ENCODE measurements around the gene RCE1.

The RCE1 gene

DNA sequence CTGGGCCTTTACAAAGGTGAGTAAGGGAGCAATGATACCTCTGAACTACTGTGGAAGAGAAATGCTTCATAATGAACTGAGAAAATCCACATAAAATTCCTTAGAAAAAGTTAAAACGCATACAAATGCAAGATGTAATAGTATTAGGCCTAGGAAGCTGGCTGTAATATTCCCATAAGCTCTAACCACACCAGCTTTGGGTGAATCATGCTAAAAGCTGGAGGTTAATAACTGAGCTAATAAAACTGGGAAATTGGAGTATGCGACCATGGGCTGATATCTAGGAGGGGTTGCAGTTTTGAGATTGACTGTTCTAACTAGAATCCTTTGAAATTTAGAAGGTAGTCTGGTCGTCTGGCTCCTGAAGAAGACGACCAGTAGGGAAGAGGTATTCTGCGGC, 28.6 kb upstream of the RCE1 start:
- no peaks in the 10 kb centered on the region for H3K9me3 ChIP-seq (ENCODE audit: control insufficient read depth, insufficient read depth, low read depth, low read length)
- no peak overlapping the region for H3K4me3 ChIP-seq (ENCODE audit: low read depth, low read length)
- POLR2A ChIA-PET: no interaction called here
- CTCF ChIA-PET: interaction anchor here (1.5 kb wide), 1 partner anchor 137 kb away, joined by 4 read pairs; the partner anchor contains the start of gene RBM4B
- peaks cover 0 to 3% of the 10 kb centered on the region in 2 experiments; a peak in 1 of 3 replicates for H3K36me3 ChIP-seq (ENCODE audit: control insufficient read depth in 2 of 2, insufficient read depth in 1 of 2, low read length in 2 of 2)
- no peaks in the 10 kb centered on the region for H3K4me1 ChIP-seq (ENCODE audit: control insufficient read depth, insufficient read depth, low read length)
- TF ChIP-seq ZNF10 (tag by site-specific recombination; IDR thresholded peaks at IDR 0.05) (no peak), ZSCAN30 (tag by site-specific recombination; IDR thresholded peaks at IDR 0.05) (no peak), PRDM2 (tag by site-specific recombination; IDR thresholded peaks at IDR 0.05; ENCODE audit: borderline replicate concordance) (no peak), ZNF558 (tag by site-specific recombination; IDR thresholded peaks at IDR 0.05) (no peak), ZNF391 (tag by site-specific recombination; IDR thresholded peaks at IDR 0.05; ENCODE audit: borderline replicate concordance, low read depth) (no peak), ZNF768 (tag by site-specific recombination; IDR thresholded peaks at IDR 0.05) (no peak), ZNF366 (tag by site-specific recombination; conservative IDR thresholded peaks at IDR 0.05) (no peak), ZIC2 (tag by site-specific recombination; IDR thresholded peaks at IDR 0.05) (no peak), TCF7L2 (IDR thresholded peaks at IDR 0.05; ENCODE audit: borderline replicate concordance, low read depth, low read length) (no peak), ZNF155 (tag by site-specific recombination; IDR thresholded peaks at IDR 0.05) (no peak)
- TF ChIP-seq, protein P1, sequence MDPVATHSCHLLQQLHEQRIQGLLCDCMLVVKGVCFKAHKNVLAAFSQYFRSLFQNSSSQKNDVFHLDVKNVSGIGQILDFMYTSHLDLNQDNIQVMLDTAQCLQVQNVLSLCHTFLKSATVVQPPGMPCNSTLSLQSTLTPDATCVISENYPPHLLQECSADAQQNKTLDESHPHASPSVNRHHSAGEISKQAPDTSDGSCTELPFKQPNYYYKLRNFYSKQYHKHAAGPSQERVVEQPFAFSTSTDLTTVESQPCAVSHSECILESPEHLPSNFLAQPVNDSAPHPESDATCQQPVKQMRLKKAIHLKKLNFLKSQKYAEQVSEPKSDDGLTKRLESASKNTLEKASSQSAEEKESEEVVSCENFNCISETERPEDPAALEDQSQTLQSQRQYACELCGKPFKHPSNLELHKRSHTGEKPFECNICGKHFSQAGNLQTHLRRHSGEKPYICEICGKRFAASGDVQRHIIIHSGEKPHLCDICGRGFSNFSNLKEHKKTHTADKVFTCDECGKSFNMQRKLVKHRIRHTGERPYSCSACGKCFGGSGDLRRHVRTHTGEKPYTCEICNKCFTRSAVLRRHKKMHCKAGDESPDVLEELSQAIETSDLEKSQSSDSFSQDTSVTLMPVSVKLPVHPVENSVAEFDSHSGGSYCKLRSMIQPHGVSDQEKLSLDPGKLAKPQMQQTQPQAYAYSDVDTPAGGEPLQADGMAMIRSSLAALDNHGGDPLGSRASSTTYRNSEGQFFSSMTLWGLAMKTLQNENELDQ (tag by site-specific recombination; IDR thresholded peaks at IDR 0.05; ENCODE audit: low read depth): no peak
- H3K27ac ChIP-seq (ENCODE audit: extremely low read depth, low read depth, low read length): no peak overlapping the region

DNA sequence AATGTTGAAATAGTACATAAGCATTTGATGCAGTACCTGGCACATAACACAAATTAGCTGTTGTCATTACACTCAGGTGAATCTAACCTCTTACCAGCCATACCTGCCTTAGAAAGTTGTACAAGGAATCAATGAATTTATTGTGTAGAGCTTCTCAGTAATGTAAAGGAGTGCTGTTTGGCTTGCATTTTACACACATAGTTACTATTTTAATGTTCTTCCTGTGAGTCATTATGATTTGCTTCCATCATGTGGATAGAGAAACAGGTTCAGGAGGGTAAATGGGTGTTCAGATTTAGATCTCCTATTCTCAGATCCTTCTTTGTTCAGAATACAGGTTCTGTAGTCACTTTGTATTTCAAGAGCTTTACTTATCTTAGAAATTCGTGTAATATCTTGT, 27.6 kb upstream of the RCE1 start:
- POLR2A ChIA-PET: no interaction called here
- no peak overlapping the region for H3K4me3 ChIP-seq (ENCODE audit: low read depth, low read length)
- TF ChIP-seq EGR2 (tag by site-specific recombination; IDR thresholded peaks at IDR 0.05; ENCODE audit: low read depth): no peak
- no peak for TF ChIP-seq ZNF394 (tag by site-specific recombination; IDR thresholded peaks at IDR 0.05; ENCODE audit: borderline replicate concordance)
- TF ChIP-seq ZNF623 (tag by site-specific recombination; IDR thresholded peaks at IDR 0.05): no peak
- no peak for TF ChIP-seq ZNF76 (tag by site-specific recombination; IDR thresholded peaks at IDR 0.05; ENCODE audit: borderline replicate concordance, low read depth)
- TF ChIP-seq, protein P2, sequence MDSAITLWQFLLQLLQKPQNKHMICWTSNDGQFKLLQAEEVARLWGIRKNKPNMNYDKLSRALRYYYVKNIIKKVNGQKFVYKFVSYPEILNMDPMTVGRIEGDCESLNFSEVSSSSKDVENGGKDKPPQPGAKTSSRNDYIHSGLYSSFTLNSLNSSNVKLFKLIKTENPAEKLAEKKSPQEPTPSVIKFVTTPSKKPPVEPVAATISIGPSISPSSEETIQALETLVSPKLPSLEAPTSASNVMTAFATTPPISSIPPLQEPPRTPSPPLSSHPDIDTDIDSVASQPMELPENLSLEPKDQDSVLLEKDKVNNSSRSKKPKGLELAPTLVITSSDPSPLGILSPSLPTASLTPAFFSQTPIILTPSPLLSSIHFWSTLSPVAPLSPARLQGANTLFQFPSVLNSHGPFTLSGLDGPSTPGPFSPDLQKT (IDR thresholded peaks at IDR 0.05; ENCODE audit: borderline replicate concordance, low read depth, low read length): no peak
- TF ChIP-seq KLF1 (tag by site-specific recombination; IDR thresholded peaks at IDR 0.05): no peak
- no peak for TF ChIP-seq ZNF48 (tag by site-specific recombination; IDR thresholded peaks at IDR 0.05)
- no peak for TF ChIP-seq ZNF664 (tag by site-specific recombination; IDR thresholded peaks at IDR 0.05)
- TF ChIP-seq, protein P3, sequence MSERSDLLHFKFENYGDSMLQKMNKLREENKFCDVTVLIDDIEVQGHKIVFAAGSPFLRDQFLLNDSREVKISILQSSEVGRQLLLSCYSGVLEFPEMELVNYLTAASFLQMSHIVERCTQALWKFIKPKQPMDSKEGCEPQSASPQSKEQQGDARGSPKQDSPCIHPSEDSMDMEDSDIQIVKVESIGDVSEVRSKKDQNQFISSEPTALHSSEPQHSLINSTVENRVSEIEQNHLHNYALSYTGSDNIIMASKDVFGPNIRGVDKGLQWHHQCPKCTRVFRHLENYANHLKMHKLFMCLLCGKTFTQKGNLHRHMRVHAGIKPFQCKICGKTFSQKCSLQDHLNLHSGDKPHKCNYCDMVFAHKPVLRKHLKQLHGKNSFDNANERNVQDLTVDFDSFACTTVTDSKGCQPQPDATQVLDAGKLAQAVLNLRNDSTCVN (tag by site-specific recombination; optimal IDR thresholded peaks at IDR 0.05): no peak
- no peak for TF ChIP-seq ZNF175 (tag by site-specific recombination; IDR thresholded peaks at IDR 0.05)
- TF ChIP-seq, protein P1 (tag by site-specific recombination; IDR thresholded peaks at IDR 0.05; ENCODE audit: low read depth): no peak

More for the DNA sequence above, 27.6 kb upstream of the RCE1 start:
- Histone ChIP-seq H3K4me1 (ENCODE audit: control insufficient read depth, insufficient read depth, low read length) (no peaks in the 10 kb centered on the region), H3K9me3 (ENCODE audit: control insufficient read depth, insufficient read depth, low read depth, low read length) (no peaks in the 10 kb centered on the region), H3K27ac (ENCODE audit: extremely low read depth, low read depth, low read length) (no peak overlapping the region), H3K36me3 (ENCODE audit: control insufficient read depth in 2 of 2, insufficient read depth in 1 of 2, low read length in 2 of 2) (peaks cover 0 to 3% of the 10 kb centered on the region in 2 experiments; a peak in 1 of 3 replicates)
- CTCF ChIA-PET: interaction anchor here (0.7 kb wide), 2 partner anchors 65 to 1017 kb away, joined by 3 read pairs; no protein-coding TSS in a partner anchor
